Right ventricle myocardium superior (tissue), 1 donor: Measurements from ENCODE around the gene BRICD5. TPM values are rescaled to one million over a fixed set of nuclear protein-coding genes. Genes with fewer than 3 reads are reported as not detected.
"Not testable (repeated sequence)": the region's sequence is repeated elsewhere in the genome, so short reads cannot be mapped to it uniquely, and the experiment has no call there.

Experiments used
- ATAC-seq: fragments of 200-7000 bp; cut with Tn5 transposase; one replicate; pipeline ENCODE4 v1.9.1; 2020; ENCODE audit warnings: mild to moderate bottlenecking; ENCODE audit not compliant: poor library complexity
- DNase-seq: peaks from one replicate; pipeline ENCODE4 v3.0.0-alpha.2; 2020
- intact Hi-C: fragments of 100-400 bp; cut with DNase I; formaldehyde crosslinking; loops from one replicate; pipeline ENCODE4 v1.11.2; 2022
- total RNA-seq: library from RNA; stranded (reverse); fragmentation: NEBNext Ultra II Directional; extraction: Animal tissue kit (Norgen Biotek cat#: 25700); gene quantifications from one replicate; pipeline ENCODE4 v1.2.1, GENCODE V29; 2021
- donor health status: DM: no; HTN: yes; CAD: no; lungs with severe emphysema.

BRICD5 gene
- total RNA-seq, 1 donor from 2014 or later = 11.3 TPM

GRCh38 chr16:2206420-2206779, 4.3 kb downstream of the BRICD5 start:
- intact Hi-C loops = no loop called here

DNA sequence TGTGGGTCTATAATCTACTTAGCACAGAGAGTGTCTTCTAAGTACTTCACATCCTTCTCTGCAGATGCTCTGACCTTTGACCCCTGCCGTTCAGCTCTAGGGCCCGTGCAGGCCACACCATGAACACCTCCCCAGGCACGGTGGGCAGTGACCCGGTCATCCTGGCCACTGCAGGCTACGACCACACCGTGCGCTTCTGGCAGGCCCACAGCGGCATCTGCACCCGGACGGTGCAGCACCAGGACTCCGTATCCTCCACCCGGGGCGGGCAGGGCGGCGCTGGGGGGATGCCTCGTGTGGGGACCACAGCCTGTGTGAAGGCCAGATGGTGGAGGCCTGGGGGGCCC, 4.7 kb downstream of the BRICD5 start:
- DNase-seq (no peak), ATAC-seq (peak; percentile 9)
- intact Hi-C loops = no loop called here

More at GRCh38 chr16:2206420-2206779, 4.3 kb downstream of the BRICD5 start:
- DNase-seq (no peak), ATAC-seq (no peak)

DNA sequence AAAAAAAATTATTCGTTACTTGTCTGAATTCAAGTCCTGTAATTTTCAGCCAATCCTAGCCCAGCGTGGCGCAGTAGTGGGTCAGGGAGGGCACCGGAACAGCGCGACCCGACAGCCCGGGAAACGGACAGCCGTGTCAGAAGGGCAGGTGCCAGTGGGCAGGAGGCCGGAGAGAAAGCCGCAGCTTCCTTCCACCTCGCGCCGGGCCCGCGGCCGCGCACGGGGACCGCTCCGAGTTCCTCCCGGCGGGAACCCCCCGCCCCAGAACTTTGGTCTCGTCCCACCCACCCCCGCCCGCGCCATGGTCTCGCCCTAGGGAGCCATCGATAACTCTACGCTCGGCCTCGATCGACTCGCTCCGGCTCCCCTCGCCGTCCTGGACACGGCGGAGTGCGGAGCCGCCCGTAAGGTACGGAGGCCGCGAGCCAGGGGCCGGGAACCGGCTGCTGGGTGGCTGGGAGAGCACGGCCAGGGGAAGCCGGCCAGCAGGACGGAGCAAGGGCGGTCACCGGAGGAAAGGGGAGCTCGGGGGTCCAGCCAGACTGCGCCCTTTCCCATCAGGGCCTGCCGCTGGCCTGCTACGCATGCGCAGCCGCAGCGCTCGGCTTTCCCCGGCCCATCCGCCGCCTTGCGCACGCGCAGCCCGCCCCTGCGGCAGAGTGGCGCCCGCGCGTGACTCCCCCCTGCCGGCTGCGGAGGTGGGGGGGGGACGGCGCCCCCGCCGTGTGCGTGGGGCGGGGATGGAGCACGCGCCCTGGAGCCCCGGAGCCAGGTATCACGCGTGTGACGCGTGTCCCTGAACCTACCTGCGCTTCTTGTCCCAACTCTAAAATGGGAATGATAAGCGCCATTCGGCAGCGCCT, 5.3 kb downstream of the BRICD5 start, which contains the start of gene MLST8:
TSS of gene MLST8 (plus strand) at position 351 of the 863 bp plus-strand sequence. CDS start 632 bp downstream, outside the sequence.
- intact Hi-C loops = no loop called here

GRCh38 chr16:2204416-2205103, 6.1 kb downstream of the BRICD5 start:
- intact Hi-C loops = no loop called here
- DNase-seq (no peak), ATAC-seq (no peak)

More for the DNA sequence above, 5.3 kb downstream of the BRICD5 start, which contains the start of gene MLST8:
- DNase-seq (peak; percentile 92), ATAC-seq (peak; percentile 91)

GRCh38 chr16:2203119-2203688, 7.5 kb downstream of the BRICD5 start:
- ATAC-seq, intact Hi-C loops, DNase-seq: not testable (repeated sequence)

DNA sequence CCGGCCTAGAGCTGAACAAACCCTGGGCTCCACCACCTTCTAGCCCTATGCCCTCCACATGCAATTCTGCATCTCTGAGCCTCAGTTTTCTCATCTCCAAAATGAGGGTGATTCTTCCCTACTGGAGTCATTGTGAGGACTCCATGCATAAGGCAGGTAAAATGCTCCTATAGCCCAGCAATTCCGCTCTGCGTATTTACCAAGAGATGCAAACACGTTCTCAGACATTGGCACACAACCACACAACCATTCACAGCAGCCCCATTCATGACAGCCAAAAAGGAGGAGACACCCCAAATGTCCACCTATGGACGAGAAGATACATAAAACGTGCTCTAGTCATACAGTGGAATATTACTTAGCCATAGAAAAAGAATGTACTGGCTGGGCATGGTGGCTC, 10.3 kb downstream of the BRICD5 start:
- no peak for DNase-seq
- no peak for ATAC-seq
- intact Hi-C loops = no loop called here

DNA sequence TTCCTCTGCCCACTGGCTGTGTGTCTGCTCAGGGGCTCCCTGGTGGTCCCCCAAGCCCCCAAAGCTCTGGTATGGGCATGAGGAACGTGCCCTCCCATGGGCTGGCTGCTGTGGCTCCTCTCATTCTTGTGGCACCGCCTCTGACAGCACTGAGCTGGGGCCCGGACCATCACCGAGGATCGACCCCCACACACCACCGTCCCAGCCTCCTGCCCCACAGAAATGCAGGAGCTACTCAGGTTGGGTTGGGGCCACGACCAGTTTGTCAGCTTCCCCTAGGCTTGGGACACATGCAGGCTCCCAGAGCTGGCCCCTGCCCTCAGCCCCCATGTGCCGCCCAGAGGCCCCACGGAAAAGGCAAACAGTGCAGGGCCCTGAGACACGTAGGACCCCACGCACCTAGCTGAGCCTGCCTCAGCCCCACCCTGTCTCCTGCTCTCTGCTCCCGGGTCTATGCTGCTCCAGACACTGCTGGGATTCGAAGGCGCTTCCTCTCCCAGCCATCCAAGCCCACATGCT, 11.0 kb downstream of the BRICD5 start:
- intact Hi-C loops = no loop called here
- ATAC-seq (no peak), DNase-seq (no peak)

- intact Hi-C loops = no loop called here
- no peak for ATAC-seq
- no peak for DNase-seq
Observed at GRCh38 chr16:2199095-2199494, 11.6 kb downstream of the BRICD5 start.

GRCh38 chr16:2198283-2198682, 12.4 kb downstream of the BRICD5 start:
- ATAC-seq (no peak), DNase-seq (no peak)
- intact Hi-C loops = no loop called here

DNA sequence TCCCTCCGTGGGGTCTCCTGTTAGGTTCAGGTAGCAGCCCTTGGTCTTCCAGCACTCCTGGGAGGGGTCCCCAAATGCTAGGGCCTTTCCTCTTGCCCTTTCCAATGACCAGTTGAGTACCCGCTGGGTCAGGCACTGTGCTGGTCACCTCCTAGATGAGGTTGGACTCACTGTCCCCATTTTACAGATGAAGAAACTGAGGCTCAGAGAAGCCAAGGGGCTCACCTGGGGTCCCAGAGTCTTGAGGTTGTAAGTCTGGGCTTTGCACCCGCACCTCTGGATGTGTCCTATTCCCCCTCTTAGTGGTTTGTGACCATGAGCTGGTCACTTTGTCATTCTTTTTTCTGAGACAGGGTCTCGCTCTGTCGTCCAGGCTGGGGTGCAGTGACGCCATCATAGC, 12.9 kb downstream of the BRICD5 start:
- DNase-seq = no peak
- intact Hi-C loops = no loop called here

GRCh38 chr16:2196981-2197511, 13.6 kb downstream of the BRICD5 start:
- ATAC-seq (no peak), DNase-seq (no peak)
- intact Hi-C loops = no loop called here

More for the DNA sequence above, 12.9 kb downstream of the BRICD5 start:
- ATAC-seq = no peak

GRCh38 chr16:2196162-2196980, 14.3 kb downstream of the BRICD5 start, which contains the start of gene CASKIN1:
Gene CASKIN1 (minus strand): TSS chr16:2196605. CDS start chr16:2196432, 173 bp downstream.
- intact Hi-C loops = no loop called here
- peak; percentile 21 for ATAC-seq
- DNase-seq = no peak

DNA sequence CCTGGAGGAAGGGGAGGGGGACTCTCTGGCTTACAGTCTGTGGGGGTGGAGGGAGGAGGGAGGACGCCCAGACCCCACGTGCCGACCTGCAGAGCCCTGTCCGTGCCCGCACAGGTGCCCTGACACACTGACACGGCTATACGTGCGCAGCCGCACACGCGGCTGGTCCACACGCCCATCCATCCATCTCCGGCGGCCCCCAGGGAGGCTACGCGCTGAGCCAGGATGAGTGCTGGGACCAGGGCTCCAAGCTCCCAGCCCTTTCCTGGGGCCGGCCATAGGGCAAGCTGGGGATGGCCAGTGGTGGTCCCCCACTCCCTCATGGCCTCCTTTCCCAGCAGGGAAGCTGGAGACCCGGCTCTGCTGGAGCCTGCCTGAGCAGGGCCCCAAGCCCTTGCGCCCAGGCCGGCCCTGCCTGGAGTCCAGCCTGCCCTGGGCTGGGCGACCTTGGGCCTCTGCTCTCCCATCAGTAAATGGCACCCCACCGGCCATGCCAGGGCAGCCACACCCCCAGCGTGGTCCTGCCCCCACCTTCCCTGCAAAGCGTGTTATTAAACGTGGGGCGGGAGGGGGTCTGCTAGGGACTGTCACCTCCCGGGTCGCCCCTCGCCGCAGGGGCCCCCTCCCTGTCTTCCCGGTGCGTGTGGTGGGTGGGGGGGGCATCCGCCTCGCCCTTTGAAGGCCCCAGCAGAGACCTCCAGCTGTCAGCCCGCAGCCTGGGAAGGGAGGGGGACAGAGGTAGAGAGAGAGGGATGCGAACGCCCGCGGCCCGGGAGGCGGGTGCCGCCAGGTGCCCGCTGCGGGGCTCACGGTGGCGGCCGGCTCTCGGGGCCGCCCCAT, 15.1 kb downstream of the BRICD5 start:
- ATAC-seq = no peak
- intact Hi-C loops = no loop called here

GRCh38 chr16:2194852-2195321, 15.8 kb downstream of the BRICD5 start:
- ATAC-seq (peak; percentile 59), DNase-seq (no peak)
- intact Hi-C loops = no loop called here

More for the DNA sequence above, 15.1 kb downstream of the BRICD5 start:
- no peak for DNase-seq

DNA sequence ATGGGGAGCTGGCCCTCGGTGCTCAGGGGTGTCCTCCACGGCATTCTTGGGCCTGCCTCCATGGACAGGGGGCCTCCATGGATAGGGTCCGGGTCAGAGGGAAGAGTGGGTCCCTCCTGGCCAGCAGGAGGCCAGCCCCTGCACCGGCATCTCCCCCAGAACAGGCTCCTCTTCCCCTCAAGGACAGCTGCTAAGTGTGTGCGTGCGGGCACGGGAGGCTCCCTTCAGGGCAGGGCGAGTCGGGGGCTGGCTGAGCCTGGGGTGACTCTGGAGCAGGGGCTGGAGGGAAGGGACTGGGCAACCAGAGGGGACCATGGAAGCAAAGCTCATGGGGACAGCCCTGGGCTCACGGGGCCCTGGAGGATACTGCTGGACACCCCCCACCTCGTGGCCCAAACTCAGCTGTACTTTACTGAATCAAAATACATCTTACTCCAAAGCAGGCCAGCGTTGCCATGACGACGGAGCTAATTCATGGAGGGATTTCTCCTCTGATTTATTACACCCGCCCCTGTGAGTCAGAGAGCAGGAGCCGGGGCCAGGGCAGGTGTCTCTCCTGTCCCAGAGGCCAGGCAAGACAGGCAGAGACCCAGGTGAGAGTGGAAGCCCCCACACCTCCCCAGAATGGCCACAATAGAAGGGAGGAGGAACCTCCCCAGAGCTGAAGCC, 16.4 kb downstream of the BRICD5 start:
- intact Hi-C loops = no loop called here
- DNase-seq = no peak
- no peak for ATAC-seq

GRCh38 chr16:2191446-2191706, 19.3 kb downstream of the BRICD5 start:
- intact Hi-C loops = no loop called here
- peak; percentile 30 for ATAC-seq
- peak; percentile 58 for DNase-seq
